ENCODE data around the gene STK25.
"Not testable (repeated sequence)": the region's sequence is repeated elsewhere in the genome, so short reads cannot be mapped to it uniquely, and the experiment has no call there.

The STK25 gene

DNA sequence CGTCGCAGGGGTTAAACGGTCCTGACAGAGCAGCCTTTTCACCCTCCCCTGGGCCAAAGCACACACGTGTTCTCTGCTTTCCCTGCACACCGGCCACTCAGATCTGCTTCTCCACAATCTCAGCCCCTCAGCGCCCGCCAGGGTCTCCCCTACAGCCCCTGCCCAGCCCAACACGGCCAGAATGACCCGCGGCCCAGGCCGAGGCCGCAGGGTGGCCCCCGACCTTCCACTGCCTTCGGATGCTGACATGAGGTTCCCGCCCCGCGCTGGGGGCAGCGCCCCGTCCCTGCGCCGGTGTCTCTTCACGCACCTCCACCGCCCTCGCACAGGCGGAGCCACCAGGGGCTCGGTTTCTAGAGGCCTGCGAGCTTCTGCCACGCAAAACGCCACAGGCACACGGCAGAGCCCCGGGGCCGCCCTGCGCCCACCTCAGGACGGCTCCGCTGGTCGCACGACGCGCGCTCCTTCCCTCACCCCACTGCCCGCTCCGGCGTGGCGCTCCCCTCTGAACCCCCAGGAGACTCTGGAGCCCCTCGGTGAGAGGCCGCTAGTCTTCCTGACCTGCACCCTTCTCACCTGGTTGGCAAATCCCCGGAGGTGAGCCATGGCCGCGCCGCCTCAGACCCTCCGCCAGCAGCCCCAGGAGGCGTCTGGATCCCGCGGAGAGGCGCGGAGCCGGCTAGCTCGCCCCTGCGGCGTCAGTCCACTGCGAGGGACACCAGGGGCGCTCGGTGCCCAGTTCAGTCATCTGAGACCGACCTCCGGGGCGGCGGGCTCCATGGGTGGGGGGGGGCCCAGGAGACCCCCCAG is 749 bp downstream of the STK25 start:
- DNase-seq = peak; percentile 64

DNA sequence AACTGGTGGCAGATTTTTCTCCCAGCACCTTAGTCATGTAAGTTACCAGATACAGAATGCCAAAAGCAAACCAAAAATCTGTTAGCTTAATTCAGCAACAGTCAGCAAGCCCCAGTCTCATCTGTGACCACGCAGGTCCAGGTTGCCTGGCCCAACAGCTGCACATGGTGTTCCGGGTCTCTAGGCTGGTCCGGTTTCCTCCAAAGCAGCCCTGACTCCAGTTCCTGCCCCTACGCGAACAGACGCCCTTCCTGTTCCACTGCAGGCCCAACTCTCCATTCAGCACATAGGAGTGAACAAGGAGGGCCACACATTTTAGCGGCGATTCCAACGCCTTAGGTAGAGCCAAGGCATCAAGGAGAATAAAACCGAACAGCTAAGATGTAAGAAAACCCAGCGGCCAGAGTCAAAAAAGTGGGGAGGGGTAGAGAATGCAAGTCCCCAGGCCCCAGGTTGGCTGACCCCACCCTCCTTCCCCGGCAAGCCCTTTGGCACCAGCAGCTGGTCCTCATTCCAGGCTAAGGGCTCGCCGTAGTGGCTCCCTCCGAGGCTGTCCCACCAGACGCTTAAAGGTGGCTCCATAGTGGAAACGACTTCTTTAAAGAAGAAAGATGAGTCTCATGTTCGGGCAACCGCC is 1.5 kb downstream of the STK25 start:
- DNase-seq = no peak

DNA sequence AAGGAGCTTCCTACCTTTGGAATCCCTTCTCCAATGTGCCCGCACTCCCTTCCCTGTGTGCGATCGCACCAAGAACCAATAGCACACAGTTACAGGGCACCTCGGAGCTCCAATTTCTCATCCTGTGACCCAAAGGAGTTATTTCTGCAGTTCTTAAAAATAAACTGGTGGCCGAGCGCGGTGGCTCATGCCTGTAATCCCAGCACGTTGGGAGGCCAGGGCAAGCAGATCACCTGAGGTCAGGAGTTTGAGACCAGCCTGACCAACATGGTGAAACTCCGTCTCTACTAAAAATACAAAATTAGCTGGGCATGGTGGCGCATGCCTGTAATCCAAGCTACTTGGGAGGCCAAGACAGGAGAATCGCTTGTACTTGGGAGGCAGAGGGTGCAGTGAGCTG is 2.1 kb downstream of the STK25 start:
- DNase-seq = not testable (repeated sequence)

DNA sequence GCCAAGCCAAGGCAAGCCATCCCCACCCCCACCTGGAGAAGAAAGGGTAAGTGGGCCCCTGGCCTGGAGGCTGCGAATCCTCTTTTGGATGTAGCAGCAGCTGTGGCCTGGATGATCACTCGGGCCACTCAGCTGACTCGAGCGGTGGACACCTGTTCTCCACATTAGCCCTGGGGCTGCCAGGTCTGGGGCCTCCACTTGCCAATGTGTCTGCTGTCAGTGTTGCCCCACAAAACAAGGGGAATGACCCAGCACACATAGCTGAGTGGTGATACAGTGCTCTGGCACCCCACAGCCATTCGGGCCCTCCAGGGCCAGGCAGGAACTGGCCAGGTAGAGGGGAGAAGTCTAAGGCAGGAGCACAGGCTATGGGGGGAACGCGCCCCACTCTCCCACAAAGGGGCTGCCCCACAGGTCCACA is 2.6 kb downstream of the STK25 start:
- DNase-seq = no peak

DNA sequence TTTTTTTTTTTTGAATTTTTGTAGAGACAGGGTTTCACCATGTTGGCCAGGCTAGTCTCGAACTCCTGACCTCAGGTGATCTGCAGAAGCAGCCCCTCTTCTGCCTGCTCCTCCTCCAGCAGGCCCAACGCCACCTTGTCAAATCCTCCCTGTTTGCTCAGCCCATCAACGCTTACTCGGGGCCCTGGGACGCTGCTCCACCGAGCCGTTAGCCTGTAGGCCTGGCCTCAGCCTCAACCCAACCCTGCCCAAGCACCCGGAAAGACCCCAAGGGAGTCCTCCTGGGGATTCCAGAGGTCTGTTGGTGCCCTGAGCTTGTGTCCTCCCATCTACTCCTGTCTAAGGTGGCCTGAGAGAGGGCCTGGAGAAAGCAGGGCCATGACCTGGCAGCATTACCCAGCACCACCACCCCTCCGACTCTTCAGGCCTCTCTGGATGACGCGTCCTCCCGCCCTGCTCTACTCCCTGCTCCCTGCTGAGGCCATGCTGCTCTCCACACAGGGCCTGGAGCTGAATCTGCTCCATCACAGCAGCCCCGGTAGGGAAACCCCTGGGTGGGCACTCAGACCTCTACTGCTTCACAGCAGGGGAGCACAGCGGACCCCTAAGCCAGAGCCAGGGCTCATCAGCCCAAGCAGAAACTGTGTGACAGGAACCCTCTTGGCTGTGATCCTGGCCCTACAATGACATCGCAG is 3.2 kb downstream of the STK25 start:
- no peak for DNase-seq

DNA sequence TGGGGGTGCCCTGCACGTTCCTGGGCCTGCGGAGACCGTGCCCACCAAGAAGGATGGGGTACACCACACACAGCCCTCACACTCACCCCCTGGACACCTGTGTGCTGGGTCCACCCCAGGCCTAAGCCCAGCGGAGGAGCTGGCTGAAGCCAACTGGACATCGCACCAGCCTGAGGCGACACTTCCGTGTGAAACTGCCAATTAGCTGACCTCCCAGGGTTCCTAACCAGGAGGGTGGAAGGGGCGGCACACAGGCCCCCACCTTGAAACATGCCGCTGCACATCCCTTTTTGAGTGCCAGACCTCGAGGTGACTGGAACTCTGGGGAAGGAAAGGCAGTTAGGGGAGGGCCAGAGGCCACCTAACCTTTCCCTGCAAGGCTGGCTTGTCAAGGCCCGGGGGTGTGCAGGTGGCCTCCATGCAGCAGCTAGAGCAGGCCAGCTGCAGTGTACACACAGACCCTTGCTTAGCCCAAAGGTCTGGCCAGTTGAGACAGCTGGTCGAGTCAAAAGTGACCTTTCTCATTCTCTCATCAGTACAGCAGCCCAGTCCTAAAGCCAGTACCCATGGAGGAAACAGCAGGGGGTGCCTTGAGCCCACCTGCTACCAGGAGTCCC is 4.5 kb downstream of the STK25 start:
- DNase-seq = no peak

DNA sequence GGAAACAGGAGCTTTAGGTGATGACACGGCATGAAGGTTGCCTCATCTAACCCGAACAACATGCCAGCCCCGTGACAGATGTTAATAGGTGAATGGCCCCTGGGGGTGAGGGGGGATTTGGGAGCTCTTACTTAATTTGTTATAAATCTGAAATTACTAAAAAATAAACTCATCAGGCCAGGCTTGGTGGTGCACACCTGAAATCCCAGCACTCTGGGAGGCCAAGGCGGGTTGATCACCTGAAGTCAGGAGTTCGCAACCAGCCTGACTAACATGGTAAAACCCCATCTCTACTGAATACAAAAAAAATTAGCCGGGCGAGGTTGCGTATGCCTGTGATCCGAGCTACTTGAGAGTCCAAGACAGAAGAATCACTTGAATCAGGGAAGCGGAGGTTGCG is 6.1 kb downstream of the STK25 start:
- DNase-seq = no peak

DNA sequence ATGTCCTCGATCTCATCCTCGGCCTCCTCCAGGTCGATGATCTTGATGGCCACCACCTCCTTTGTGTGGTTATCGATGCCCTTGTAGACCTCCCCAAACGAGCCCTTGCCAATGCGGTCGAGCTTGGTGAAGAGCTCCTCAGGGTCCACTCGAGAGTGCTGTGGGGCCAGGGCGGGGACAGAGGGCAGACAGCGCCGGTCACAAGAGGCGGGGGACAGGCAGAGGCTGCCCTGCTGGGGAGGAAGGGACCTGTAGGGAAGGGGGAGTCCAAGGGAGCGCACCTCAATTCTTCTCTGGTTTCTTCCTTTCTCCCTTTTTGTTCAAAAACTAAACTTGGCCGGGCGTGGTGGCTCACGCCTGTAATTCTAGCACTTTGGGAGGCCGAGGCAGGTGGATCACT is 6.8 kb downstream of the STK25 start:
- no peak for DNase-seq

DNA sequence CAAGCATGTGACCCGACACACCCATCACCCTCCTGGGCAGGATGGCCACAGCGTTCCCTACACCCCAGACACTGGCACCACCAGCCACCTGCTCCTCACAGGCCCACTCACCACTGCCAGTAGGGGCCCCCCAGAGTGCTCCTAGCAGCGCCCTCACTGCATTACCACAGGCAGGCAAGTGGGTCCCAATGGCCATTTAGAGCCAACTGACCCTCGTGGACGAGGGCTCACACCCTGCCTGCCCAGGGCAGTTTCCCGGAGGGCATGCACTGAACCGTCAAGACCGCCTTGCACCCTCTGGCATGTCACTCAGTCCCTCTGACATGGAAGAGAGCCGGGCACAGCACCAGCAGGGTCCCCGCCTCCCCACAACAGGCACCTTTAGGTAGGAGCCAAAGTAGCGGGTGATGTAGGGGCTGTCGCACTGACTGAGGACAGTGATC is 7.3 kb downstream of the STK25 start:
- no peak for DNase-seq

DNA sequence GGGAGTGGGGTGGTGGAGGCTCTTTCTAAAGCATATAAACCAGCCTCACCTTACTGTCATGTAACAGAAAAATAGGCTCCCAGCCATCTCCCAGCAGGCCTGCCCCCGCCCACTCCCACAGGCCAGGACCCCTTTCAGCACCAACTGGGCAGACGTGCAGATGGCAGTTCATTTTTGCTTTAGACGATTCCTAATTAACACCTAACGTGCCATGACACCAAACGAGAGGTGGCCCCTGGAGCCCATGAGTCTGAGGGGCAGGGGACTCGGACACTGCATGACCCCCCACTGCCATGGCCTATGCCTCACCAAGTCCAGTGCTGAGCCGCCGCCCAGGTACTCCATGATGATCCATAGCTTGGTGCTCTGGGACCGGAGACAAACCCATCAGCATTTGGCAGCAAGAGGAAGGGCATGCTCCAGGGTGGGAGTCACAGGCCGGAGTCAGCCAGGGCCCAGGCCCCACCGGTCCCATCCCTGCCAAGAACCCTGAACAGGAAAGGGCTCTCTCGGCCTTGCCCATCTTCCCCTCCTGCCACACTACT is 7.9 kb downstream of the STK25 start:
- DNase-seq = no peak

DNA sequence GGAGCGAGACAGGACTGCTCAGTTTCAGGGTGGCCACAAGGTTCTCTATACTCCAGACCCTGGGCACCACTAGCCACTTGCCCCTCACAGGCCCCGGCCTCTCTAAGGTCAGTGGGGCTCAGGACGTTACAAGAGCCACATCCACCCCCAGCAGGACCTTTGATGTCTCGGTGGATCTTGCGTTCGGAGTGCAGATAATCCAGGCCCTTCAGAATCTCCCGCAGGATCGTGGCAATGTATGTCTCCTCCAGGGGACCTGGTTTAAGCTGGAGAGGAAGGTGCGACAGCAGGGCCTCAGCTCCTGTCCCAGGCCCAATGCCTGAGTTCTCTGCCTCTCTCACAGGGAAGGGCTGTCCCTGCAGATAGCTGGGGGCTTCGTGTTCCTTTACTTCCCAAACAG is 8.4 kb downstream of the STK25 start:
- DNase-seq = no peak

DNA sequence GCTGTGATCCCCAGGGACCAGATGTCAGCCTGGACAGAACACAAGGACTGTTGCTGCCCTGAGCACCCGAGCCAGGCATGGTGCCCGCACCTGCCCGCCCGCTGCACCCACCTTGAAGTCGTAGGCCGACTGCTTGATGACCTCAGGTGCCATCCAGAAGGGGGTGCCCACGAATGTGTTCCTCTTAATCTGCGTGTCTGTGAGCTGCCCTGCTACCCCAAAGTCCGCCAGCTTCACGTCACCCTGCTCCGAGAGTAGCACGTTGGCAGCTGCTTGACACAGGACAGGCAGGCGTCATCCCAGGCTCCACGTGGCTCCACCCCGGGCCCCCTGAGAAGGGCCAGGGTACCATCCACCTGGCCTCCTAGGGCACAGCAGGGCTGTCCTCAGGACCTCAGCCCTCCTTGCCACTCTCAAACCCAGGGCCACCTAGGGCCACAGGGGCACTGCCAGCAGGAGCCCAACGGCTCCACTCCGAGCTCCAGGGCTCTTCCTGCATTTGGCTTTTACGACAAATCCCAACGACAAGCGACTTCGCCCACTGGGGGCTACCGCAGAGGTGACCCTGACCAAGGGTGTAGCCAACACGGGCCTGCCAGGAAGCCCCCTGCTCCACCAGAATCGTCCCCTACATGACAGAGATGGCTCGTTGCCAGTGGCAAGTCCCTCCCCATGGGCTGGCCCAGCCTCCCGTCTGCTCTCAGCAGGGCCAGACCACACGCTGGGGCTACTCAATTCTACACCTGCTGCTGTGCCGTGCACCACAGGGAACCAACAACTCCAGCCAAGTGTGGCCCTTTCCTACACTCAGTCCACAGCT is 9.0 kb downstream of the STK25 start:
- no peak for DNase-seq

DNA sequence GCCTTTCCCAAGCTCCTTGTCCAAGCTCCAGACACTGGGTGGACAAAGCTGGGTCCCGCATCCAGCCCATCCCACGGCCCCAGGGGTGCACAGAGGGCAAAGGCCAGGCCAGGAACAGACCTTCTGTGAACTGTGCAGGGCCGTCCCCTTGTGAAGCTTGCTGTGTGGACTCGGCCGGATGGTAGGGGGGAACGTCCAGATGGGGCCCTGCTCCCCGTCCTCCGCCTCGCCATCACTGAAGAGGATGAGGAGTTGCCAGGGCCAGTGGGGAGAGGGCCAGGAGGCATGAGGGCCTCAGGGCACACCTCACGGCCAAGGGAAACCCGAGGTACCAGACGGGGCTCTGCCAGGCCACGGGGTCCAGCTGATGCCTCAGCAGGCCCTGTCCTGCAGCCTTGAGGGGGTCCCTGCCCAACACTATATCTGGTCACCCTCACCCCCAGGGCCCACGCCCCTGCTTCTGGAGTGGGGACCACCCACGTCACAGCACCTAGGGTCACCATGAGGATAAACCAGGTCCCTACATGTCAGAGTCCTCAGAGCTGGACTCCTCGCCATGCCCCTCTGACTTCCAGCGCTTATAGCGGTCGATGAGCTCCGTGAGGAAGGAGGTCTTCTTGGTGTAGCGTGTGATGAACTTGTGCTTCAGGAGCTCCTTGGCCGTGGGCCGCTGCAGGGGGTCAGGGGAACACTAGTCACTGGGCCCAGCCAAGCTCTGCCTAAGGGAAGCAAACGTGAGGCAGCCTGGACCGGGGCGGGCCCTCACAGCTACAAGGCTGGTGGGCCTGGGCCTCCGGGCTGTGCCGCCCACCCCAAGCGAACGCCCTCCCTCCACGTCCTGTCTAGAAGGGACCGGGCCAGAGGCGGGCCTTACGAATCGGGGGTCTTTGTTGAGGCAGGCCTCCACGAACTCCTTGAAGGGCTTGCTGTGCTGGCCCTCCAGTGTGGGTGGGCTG is 10.0 kb downstream of the STK25 start:
- DNase-seq = no peak

DNA sequence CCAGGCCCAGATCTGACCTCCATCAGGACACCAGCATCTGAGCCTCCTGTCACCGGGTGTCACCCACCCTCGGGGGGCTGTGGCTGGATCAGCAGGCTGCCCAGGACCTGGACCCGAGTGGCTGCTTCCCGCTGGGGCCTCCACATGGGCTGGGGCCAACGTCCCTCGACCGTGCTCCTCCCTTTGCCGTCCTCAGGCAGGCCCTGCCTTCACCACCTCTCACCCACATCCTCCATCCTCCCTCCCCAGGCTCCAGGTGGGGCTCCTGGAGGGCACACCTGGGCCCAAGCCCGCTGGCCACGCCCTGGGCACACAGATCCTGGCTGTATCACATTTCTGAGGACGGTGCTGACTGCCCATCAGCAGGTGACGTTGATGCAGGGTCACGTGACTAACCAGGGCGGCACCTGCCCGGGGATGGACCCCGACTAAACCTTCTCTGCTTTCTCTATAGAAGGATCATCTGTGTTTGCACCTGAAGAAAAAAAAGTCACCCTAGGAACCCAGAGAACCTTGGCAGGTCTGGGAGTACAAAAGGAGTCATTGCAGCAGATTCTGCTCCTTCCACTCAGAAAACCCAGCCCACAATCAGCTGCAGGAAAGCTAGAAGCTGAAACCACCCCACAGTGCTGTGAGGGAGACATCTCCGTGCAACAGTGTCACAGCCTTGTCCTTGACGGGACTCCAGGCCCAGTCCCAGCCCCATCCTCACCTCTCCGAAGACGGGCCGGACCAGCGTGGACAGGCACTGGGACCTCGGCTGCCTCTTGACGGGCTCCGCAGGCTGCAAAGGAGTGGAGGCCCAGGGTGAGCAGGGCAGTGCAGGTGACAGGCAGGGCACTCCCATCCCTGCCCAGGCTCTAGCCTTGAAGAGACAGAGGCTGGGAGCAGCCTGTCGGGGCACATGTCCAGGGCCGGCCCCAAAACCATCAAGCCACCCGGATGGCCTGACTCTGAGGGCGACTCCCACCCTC is 11.2 kb downstream of the STK25 start:
- peak; percentile 93 for DNase-seq

DNA sequence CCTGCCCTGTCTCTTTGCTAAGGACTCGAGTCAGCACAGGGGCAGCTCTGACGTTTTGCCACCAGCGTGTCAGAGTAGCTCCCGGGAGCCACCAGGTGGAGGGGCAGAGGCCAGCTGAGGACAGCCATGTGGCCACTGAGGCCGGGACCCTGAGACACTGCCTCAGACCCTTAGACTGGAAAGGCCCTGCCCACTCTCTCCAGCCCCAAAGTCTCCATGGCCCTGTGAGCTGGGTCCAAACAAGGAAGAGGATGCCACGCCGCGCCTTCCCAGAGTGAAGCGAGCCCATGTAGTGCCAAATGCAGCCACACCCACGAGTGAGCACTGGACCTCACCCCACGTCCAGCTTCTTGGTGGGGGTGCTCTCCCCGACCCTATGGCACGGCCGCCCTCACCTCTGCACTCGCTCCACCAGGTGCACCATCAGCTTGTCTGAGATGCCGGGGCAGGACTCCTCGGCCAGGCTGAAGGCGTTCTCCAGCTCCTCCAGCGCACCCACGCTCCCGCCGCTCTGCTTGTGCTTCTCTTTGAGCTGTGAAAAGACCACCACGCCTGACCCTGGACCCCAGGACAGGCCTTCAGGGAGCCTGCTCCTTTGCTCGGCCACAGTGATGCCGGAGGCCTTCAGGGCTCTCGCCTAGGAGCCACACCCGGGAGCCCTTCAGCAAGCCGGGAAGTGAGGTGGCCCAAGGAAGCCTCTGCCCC is 12.2 kb downstream of the STK25 start:
- no peak for DNase-seq

DNA sequence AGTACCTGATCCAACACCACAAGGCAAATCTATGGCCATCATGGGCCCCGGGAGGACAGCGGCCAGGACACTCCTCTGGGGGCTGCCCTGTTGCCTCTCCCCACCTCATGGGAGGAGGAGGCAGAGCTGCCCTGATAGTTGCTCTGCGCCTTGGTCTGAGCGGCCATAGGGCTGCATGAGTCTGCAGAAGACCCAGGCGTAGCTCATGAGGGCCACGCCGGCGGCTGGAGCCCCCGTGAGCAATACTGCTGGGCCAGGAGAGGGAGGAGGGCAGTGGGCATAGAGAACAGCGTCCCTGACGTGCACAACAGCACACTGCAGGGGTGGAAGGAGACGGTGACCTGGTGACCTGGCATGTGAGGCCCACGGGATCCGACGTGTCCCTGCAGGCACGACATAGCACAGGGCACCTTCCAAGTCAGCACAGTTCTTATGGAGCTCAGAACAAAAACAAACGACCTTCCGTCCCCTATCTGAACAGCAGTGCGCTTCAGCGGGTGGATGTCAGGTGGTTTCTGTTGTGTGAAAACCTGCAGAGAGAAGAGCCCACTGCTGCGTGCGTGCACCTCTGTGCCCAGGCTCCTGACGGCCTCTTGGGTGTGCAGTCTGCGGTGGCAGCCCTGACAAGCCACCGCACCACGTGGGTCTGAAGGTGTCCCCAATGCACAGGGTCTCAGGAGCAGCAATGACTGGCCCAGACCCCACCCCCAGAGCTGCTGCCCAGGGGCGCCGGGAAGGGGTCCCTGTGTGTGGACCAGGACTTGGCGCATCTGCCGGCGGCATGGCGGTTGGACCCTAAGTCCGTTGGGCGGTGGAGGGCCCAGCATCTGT is 13.0 kb downstream of the STK25 start:
- no peak for DNase-seq

DNA sequence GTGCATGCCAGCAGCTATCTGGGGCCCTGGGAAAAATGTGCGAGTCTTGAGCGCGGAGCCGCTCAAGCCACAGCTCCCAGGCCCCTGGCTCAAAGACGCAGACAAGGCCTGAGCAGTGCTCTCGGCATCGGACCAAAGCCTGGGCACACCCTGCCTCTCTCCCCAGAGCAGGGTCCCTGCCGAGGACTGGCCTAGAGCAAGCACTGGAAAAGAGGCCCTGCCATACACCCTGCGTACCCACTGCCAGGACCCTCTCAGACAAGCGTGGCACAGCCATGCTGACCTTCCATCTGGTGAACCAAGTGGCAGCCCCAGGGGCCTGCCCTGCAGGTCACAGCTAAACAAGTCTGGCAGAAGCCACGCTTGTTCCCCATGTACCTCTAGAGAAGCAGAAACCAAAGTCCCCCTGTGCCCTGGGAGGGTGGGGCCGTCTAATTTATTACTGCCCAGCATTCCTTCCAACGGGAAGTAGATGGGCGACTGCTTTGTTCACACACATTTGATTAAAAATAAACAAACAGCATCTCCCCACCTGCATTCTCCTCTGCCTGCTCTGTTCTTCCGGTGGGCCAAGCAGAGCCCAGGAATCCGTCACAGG is 14.0 kb downstream of the STK25 start:
- no peak for DNase-seq

DNA sequence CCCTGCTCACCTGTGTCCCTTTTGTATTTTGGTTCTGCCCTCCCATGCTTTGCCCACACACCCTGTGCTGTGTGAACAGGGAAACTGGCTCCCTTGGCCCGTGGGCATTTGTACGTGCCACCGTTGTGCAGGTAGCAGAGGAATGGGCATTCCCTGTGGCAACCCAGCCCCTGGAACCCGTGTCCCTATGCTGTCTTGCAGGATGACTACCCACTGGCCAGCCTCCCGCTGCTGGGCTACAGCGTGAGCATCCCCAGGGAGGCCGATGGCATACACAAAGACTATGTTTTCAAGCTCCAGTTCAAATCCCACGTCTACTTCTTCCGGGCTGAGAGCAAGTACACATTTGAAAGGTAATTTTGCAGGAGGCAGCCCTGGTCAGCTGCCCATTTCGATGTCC is 15.3 kb downstream of the STK25 start:
- DNase-seq = no peak

Data from DMS53 (cell line).